ENCODE data around the gene GYPC.

GYPC gene

GRCh38 chr2:126736133-126736874, 80.3 kb downstream of the GYPC start:
- no peak for DNase-seq

- DNase-seq = no peak
These were observed 83.2 kb downstream of the GYPC start for GRCh38 chr2:126739141-126739540.

- DNase-seq = no peak
These were observed 88.7 kb downstream of the GYPC start for GRCh38 chr2:126744640-126745039.
